Endothelial cell of umbilical vein (primary cell): ENCODE results near the gene TPP1. TPM values are rescaled to one million over a fixed set of nuclear protein-coding genes. Genes with fewer than 3 reads are reported as not detected.
A peak's percentile ranks its signal among the peaks of the same experiment; 100 is the strongest.

ENCODE experiments used
- BruUV-seq: library from RNA; stranded (reverse); fragments of 400-500 nt; replicated peaks from 2 replicates; lab custom pipeline; 2021; lab: Mats Ljungman, UMichigan
- CTCF ChIA-PET: fragments of 300-600, 350-600 bp; sonication (Branson Sonifier 250); formaldehyde crosslinking; loops from one replicate; lab custom pipeline; 2021; ENCODE audit warnings: antibody characterized with exemption, inconsistent platforms; lab: Charles Lee
- POLR2A ChIA-PET: fragments of 300-600, 350-600 bp; sonication (Branson Sonifier 250); formaldehyde crosslinking; loops from one replicate; lab custom pipeline; 2021; ENCODE audit warnings: antibody characterized with exemption, inconsistent platforms; lab: Charles Lee
- DNase-seq: peaks from one replicate; pipeline ENCODE4 v3.0.0-alpha.2; 2011; ENCODE audit warnings: low read depth, low spot score
- FAIRE-seq: peaks from 2 replicates; lab custom pipeline; 2011; peaks lifted over from hg19 to GRCh38; lab: Jason Lieb, UNC
- H2AFZ ChIP-seq: 2 replicates; pipeline ENCODE4 v1.6.0; 2012; ENCODE audit warnings: low read depth, low read length, control low read depth, inconsistent platforms
- H3K27ac ChIP-seq: 2 replicates; pipeline ENCODE4 v1.5.1; 2011; ENCODE audit warnings: low read depth, mild to moderate bottlenecking, control low read depth, low read length, moderate library complexity; ENCODE audit not compliant: insufficient read depth
- H3K27me3 ChIP-seq, 2 experiments: 2 replicates each; pipeline versions ENCODE4 v1.6.0 to v1.6.1; 2011; ENCODE audit warnings: low read length in 2 of 2, mixed read lengths in 1 of 2; ENCODE audit not compliant: control insufficient read depth in 2 of 2, insufficient read depth in 2 of 2
- H3K36me3 ChIP-seq, 2 experiments: 2 replicates in 1 of 2; 3 replicates in 1 of 2; pipeline ENCODE4 v1.5.1; 2011; ENCODE audit warnings: low read length in 2 of 2, mild to moderate bottlenecking in 1 of 2, moderate library complexity in 1 of 2; ENCODE audit not compliant: control insufficient read depth in 2 of 2, insufficient read depth in 2 of 2; ENCODE audit errors: extremely low read depth in 1 of 2
- H3K4me1 ChIP-seq: 3 replicates; pipeline ENCODE4 v1.5.1; 2011; ENCODE audit warnings: mild to moderate bottlenecking, low read length; ENCODE audit not compliant: control insufficient read depth, insufficient read depth; ENCODE audit errors: extremely low read depth
- H3K4me2 ChIP-seq: 2 replicates; pipeline ENCODE4 v1.6.1; 2011; ENCODE audit warnings: low read length, control low read depth, mixed read lengths; ENCODE audit not compliant: insufficient read depth
- H3K4me3 ChIP-seq, 3 experiments: fragments of 200-600 bp in 1 of 3; sonication (generic), shearing (Covaris generic) in 1 of 3; replicated peaks in 1 of 3; 2 replicates each; pipeline ENCODE4 v1.5.1; 2011 to 2016; ENCODE audit warnings: control low read depth in 3 of 3, low read length in 3 of 3, mild to moderate bottlenecking in 2 of 3, inconsistent platforms in 1 of 3, low read depth in 1 of 3, moderate library complexity in 1 of 3; ENCODE audit not compliant: insufficient read depth in 1 of 3
- H3K79me2 ChIP-seq: 2 replicates; pipeline ENCODE4 v1.6.0; 2012; ENCODE audit warnings: low read length, inconsistent platforms; ENCODE audit not compliant: control insufficient read depth, insufficient read depth
- H3K9ac ChIP-seq: replicated peaks from 2 replicates; pipeline ENCODE3; 2011; ENCODE audit warnings: low read length, control low read depth; ENCODE audit not compliant: insufficient read depth; ENCODE audit errors: extremely low read depth
- H3K9me1 ChIP-seq: replicated peaks from 3 replicates; pipeline ENCODE4 v1.6.0; 2011; ENCODE audit warnings: mild to moderate bottlenecking, low read length; ENCODE audit not compliant: control insufficient read depth, insufficient read depth; ENCODE audit errors: extremely low read depth
- H3K9me3 ChIP-seq: replicated peaks from 2 replicates; pipeline ENCODE4 v1.5.1; 2012; ENCODE audit warnings: low read length, inconsistent platforms; ENCODE audit not compliant: control insufficient read depth, insufficient read depth
- H4K20me1 ChIP-seq: replicated peaks from 2 replicates; pipeline ENCODE3; 2011; ENCODE audit warnings: mild to moderate bottlenecking, low read length; ENCODE audit not compliant: control insufficient read depth, insufficient read depth; ENCODE audit errors: extremely low read depth
- EZH2 ChIP-seq: IDR thresholded peaks from 2 replicates; pipeline ENCODE4 v1.6.1; 2012; ENCODE audit warnings: borderline replicate concordance, low read depth, mild to moderate bottlenecking, moderate library complexity, low read length, inconsistent platforms; ENCODE audit not compliant: severe bottlenecking
- FOS ChIP-seq: IDR thresholded peaks from 2 replicates; pipeline ENCODE4 v1.6.1; 2011; ENCODE audit warnings: mild to moderate bottlenecking, low read length, moderate library complexity, borderline replicate concordance; ENCODE audit not compliant: insufficient read depth
- POLR2AphosphoS5 ChIP-seq: IDR thresholded peaks from 2 replicates; pipeline ENCODE4 v1.6.1; 2012; ENCODE audit warnings: low read depth, mild to moderate bottlenecking, control low read depth, low read length, moderate library complexity; ENCODE audit not compliant: insufficient read depth
- dilution Hi-C: fragments of 300-500 bp; cut with MboI; formaldehyde crosslinking; loops from one replicate; pipeline ENCODE4 v1.15.0; 2019; ENCODE audit warnings: low sequenced_read_pairs; ENCODE audit not compliant: extremely low pct_ligation_motif_present
- intact Hi-C: fragments of 100-400 bp; cut with micrococcal nuclease; formaldehyde crosslinking; loops from one replicate; pipeline ENCODE4 v1.10.0; 2022
- polyA plus RNA-seq, 4 experiments: library from polyadenylated mRNA; depleted of rRNA in 3 of 4; stranded (reverse) in 3 of 4; unstranded in 1 of 4; fragments of >200 nt; gene quantifications; 2 replicates each; pipeline versions ENCODE4 v1.2.1 to v1.2.3, GENCODE V29; 2011 to 2012; ENCODE audit warnings: missing spikeins in 1 of 4
- total RNA-seq: library from RNA; stranded (reverse); gene quantifications from 2 replicates; pipeline ENCODE4 v1.2.3, GENCODE V29; 2021
- TF ChIP-seq, protein P1 (sequence below), 2 donors: IDR thresholded peaks; 1 replicate in 1 of 2; 2 replicates in 1 of 2; pipeline ENCODE4 v1.5.1; 2011; ENCODE audit warnings: low read length in 2 of 2, mild to moderate bottlenecking in 2 of 2, moderate library complexity in 2 of 2, control low read depth in 1 of 2, inconsistent platforms in 1 of 2, low read depth in 1 of 2; ENCODE audit not compliant: insufficient read depth in 1 of 2; ENCODE audit errors: extremely low read depth in 1 of 2
- TF ChIP-seq, protein P2 (sequence below): IDR thresholded peaks from 2 replicates; pipeline ENCODE4 v1.6.1; 2011; ENCODE audit not compliant: insufficient read depth, insufficient read length

Gene TPP1
- total and polyA plus RNA-seq, 2 donors (not counting 3 experiments of a cell fraction or from before 2014, with no cell fraction given): 124 to 224 TPM

DNA sequence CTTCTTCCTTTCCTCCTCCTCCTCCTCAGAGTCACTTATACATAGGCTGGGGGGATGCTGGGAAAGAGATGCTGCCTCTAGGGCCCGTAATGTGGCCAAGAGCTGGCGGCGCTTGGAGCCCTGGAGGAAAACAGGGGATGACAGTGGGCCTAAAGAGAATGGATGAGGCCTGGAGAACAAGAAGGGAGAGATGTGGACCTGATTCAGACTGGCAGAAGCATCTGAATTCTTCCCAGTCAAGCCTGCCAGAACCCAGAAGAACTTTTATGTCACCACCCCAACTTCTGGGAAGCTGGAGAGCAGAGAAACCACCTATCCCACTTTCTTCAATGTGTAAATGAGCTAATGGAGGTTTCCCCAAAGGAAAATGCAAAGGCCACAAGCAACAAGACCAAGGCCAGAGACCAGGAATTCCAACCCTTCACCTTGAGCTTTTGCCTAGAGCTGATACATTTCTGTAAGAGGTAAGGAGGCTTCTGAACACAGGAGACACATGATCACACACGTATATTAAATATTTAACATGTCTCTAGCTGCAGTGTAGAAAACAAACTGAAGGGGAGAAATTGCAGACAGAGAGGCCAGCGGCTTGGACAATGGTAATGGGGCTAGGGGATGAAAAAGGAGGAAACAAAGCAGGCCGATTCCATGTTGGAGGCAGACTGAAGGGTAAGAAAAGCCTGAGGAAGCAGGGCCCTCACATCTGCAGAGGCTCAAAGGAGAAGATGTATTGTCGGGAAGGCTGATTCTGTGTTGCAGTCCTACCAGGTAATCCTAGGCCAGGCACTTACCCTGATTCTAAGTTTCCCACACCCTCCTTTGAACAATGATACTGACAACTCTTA lies 16.9 kb downstream of the TPP1 start:
- no peaks in the 10 kb centered on the region for H3K9me1 ChIP-seq
- peak overlapping the region; percentile 79 for H3K9ac ChIP-seq
- peak overlapping the region; percentile 62 to 97 (median 90) for H3K4me3 ChIP-seq
- intact Hi-C loops (no loop called here), dilution Hi-C loops (no loop called here)
- peaks cover 79% of the 10 kb centered on the region for H3K79me2 ChIP-seq
- H3K27ac ChIP-seq: peak overlapping the region; percentile 37
- no peak for FAIRE-seq
- H4K20me1 ChIP-seq: peaks cover 3% of the 10 kb centered on the region
- DNase-seq: no peak
- TF ChIP-seq POLR2AphosphoS5 (no peak), FOS (no peak), EZH2 (no peak)
- TF ChIP-seq, protein P1, sequence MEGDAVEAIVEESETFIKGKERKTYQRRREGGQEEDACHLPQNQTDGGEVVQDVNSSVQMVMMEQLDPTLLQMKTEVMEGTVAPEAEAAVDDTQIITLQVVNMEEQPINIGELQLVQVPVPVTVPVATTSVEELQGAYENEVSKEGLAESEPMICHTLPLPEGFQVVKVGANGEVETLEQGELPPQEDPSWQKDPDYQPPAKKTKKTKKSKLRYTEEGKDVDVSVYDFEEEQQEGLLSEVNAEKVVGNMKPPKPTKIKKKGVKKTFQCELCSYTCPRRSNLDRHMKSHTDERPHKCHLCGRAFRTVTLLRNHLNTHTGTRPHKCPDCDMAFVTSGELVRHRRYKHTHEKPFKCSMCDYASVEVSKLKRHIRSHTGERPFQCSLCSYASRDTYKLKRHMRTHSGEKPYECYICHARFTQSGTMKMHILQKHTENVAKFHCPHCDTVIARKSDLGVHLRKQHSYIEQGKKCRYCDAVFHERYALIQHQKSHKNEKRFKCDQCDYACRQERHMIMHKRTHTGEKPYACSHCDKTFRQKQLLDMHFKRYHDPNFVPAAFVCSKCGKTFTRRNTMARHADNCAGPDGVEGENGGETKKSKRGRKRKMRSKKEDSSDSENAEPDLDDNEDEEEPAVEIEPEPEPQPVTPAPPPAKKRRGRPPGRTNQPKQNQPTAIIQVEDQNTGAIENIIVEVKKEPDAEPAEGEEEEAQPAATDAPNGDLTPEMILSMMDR (IDR thresholded peaks at IDR 0.05; ENCODE audit: extremely low read depth in 1 of 2, insufficient read depth in 1 of 2, low read depth in 1 of 2, low read length in 2 of 2): no peak
- TF ChIP-seq, protein P2, sequence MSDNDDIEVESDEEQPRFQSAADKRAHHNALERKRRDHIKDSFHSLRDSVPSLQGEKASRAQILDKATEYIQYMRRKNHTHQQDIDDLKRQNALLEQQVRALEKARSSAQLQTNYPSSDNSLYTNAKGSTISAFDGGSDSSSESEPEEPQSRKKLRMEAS: no peak
- POLR2A ChIA-PET: no interaction called here
- H3K9me3 ChIP-seq: no peaks in the 10 kb centered on the region
- peaks cover 22% of the 10 kb centered on the region in 2 experiments for H3K36me3 ChIP-seq
- CTCF ChIA-PET: interaction anchor here (0.6 to 7.7 kb wide), 10 partner anchors 9 to 223 kb away, joined by 3 to 122 read pairs (median 6); partner anchors contain the start of genes MRPL17, TAF10 and TPP1
- no peaks in the 10 kb centered on the region for H3K27me3 ChIP-seq
- BruUV-seq: no TSS peak
- H3K4me1 ChIP-seq: peaks cover 32% of the 10 kb centered on the region
- H2AFZ ChIP-seq: no peak overlapping the region
- H3K4me2 ChIP-seq: peak overlapping the region; percentile 90
